ENCODE measurements around the gene SUPT5H.

Gene SUPT5H

DNA sequence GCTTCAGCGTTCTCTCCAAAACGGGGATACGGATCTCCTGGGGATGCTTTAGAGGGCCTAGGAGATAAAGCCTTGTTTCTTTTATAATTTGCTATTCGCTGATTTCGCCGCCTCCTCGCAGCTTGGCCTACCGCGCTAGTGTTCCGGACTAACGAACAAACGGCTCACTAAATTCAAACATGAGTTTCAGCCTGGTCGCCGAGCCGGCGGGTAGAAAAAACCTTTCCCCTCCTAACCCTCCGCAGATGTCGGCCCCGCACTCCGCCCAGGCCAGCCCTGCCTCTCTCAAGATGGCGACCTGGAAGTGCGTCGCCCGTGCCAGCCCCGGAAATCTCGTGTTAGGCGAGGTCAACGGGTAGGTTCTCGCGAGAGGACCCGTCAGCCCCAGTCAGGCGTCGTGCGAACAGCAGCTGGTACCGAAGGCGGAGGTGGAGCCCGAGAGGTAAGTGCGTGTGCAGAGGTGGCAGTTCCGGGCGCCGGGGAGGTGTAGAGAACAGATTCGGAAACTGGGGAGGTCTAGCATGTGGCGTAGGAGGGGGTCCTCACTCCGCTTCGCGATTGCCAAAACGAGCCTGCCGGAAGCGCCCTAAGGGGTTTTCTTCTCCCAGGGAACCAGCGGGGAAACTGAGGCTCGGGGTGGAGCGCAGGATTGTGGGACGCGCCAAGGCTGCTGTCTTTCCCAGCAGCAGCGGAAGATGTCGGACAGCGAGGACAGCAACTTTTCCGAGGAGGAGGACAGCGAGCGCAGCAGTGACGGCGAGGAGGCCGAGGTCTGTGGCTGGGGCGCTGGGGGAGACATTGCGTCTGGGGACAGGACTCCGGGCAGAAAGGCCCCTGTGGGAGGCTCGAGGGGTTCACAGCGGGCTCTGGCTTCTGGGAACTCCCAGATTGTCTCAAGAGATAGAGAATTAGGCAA is at the start of gene SUPT5H:
Gene SUPT5H, plus strand, starts transcription at position 387 of the 916 bp plus-strand sequence. Its CDS starts 309 bp downstream, at position 696.
- peak; percentile 96 for DNase-seq

DNA sequence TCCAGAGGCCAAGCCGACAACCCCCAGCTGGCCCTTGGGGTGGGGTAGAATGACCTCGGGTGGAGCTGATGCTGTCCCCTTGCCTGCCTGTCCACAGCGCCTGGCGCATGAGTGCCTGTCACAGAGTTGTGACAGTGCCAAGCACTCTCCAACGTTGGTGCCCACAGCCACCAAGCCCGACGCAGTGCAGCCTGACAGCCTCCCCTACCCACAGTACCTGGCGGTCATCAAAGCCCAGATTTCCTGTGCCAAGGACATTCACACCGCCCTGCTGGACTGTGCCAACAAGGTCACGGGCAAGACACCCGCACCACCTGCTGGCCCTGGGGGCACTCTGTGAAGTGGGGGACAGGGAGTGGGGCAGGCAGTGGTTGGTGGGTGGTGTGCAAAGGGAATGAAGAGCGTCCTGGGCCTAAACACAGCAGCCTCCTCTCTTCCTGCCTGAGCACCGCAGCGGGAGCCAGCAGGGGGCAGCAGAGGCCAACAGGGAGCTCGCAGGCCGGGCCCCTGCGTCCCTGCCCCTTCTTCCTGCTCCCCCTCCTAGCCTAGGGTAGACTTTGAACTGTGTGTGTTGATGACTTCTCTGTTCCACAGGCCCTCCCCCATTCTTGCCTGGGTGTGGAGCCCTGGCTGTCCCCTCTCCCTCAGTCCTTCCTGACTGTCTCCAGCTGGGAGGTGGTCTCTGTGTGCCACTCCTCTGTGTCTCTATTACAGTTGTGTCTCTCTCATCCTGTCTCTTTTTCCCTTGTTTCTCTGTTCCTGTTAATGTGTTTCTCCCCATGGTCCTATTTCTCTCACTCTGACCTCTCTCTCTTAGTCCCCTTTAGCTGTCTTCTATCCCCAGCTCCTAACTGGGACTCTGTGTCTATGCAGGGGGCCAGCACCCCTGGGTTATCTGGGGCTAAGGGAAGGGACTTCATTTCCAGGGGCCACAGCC is 47.8 kb upstream of the SUPT5H start:
- peak; percentile 96 for DNase-seq

DNA sequence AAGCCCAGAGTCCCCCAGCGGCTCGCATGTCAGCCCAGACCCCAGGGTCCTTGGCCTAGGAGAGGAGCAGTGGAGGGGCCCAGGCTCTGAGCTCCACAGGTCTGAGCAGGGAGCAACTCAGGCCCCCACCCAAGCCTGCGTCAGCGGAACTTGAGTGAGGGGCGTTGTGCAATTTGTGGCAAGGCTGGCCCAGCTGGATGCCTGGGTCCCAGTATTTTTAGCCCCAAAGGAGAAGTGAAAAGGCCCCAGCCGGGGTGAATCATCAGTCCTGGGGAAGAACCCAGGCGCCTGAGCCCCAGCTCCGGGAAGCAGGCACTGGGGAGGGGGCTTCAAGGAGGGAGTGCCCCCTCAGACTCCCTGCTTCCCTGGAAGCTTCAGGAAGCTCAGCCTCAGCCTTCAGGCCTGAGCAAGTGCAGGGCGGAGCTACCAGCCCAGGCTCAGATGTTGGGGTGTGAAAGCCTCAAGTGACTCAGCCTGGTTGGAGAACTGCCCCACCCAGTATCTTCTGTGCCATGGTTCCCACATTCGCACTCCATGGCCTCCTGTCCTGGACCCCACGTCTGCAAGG is 47.0 kb upstream of the SUPT5H start:
- DNase-seq = peak; percentile 53

DNA sequence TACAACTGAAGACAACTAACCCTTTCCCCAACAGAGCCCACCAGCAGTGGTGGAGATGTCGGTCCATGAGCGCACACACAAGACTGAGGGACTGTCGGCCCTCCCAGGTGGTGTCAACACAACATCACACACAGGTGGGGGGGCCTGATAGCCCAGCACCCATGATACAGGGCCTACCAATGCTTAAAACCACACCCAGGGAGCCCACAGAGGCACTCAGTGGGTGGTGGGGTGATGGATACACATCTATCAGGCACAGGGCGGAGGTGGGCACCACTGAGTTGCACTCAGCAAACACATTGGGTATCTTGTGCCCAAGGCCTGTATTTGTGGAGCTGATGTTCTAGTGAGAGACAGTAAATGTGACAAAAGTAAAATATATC is 45.7 kb upstream of the SUPT5H start:
- no peak for DNase-seq

DNA sequence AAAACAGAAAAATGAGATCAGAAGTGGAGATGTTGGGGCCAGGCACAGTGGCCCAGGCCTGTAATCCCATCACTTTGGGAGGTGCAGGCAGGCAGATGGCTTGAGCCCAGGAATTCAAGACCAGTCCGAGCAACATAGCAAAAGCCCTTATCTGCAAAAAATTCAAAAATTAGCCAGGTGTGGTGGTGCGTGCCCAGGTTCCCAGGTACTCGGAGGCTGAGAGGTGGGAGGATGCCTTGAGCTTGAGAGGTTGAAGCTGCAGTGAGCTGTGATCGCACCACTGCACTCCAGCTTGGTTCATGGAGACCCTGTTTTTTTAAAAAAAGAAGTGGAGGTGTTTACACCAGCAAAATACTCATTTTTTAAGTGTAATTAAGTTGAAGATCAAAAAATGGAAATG is 45.3 kb upstream of the SUPT5H start:
- DNase-seq = no peak

DNA sequence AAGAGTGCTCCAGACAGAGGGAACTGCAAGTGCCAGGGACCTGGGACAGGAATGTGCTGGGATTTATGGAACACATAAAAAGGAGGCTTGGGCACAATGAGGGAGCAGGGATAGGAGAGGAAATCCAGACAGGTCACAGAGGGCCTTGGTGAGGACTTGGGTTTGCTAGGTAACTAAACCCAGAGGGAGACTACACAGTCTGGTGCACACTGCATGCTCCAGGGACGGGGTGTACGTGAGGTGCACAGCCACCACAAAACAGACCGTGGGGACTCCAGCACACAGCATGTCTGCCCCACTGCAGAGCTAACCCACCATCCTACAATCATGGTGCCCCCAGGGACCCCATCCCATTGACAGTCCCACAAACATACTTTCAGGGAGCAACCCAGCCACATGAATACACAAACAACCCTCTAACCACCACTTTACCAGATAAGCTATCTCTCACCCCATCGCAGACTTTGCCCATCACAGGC is 44.3 kb upstream of the SUPT5H start:
- DNase-seq = no peak

DNA sequence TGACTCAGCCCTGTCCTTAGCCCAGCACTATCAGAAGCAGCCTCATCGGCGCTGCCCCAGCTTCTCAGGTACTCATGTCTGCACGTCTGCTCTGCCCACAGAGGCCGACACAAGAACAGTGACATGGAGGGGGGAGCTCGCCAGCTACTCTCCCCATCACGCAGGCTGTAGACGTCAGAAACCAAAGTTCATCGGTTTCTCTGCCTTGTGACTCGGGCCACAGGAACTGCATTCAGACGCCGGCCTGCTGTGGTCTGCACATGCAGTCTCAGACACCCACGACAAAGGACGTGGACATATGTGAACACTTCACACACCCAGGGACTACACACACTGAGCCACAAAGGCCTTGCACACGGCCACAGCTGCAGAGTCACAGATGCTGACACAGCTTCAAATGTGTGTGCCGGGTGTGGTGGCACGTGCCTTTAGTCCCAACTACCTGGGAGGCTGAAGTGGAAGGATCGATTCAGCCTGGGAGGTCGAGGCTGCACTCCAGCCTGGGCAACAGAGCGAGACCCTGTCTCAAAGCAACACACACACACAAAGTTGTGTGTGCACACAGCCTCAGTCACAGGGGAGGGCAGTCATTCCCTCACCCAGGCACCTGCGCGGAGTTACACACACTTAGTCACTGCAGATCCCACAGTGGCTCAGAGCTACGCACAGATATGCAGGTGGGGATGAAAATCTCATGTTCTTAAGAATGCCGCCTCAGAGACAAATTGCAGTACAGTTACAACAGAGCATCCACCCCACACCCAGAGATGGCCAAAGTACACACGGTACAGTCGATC is 43.6 kb upstream of the SUPT5H start:
- DNase-seq = peak; percentile 75

DNA sequence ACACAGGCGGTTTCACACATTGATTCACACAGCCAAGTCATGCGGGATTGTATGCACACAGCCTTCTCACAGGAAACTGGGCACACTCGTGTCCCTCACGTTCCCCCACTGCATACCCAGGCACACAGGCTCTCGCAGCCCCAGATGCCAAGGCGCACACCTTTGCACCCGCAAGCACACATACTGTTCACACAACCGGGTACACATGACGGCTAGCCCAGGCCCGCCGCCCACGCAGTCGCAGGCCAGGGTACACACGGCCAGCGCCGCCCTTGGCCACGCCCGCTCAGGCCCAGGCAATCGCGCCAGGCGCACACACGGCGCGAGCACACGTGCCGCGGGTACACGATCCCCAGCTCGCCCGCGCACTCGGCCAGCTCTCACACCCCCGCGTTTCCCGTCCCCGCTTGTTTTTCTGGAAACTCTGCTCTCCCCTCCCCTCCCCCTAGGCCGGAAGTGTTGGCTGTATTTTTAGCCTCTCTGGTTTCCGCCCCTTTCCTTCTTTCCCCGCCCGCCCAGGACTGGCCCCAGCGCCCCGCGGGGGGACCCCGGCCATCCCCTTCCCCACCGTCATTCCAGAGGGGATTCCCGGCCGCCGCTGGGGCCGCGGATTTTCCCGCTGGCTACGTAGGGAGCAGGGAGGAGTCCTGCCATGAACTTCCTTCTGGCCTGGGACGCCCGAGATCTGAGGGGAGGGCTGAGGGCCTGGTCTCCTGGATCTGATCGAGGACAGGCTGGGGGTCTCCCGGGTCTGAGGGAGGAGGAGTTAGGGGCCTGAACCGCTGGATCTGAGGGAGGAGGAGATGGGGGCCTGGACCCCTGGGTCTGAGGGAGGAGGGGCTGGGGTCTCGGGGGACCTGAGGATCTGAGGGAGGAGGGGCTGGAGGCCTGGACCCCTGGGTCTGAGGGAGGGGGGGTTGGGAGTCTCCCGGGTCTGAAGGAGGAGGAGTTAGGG is 42.8 kb upstream of the SUPT5H start:
- DNase-seq = peak; percentile 86

DNA sequence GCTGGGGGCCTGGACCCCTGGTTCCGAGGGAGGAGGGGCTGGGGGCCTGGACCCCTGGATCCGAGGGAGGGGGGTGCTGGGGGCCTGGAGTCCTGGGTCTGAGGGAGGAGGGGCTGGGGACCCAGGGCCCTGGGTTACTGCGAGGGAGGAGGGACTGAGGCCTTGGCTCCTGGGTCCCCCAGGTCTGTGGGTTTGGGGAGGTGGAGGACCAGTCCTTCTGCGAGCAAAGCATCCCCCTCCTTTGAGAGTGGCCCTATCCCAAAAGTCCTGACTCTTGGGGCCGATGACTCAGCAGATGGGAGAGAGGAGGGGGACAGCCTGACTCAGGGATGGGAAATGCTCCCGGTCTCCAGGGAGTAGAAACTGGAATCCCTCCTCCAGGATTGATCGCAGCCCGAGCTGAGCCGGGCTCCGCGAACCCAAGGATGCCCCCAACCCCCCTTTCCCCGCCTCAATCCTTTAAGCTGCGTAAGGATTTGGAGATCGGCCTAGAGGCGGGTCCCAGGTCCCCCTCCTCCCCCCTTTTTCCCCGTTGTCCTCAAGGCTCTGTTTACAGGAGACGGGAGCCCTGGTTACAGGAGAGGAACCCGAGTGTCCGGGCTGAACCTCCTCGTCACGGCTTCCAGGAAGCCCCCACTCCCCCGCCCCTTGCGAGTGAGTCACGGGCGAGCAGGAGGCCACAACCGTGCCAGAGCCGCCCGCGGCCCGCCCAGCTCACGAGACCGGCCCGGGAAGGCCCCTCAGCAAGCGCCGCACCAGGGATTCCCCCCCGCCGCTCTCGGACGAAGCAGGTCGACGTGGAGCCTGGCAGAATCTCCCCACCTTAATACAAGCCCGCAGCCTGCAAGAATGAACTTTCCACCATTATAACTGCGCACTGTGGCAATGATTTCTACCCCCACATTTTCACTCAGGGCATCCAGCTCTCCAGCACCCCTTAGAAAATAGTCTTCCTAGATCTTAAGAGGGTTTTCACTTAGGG is 41.8 kb upstream of the SUPT5H start:
- peak; percentile 98 for DNase-seq

DNA sequence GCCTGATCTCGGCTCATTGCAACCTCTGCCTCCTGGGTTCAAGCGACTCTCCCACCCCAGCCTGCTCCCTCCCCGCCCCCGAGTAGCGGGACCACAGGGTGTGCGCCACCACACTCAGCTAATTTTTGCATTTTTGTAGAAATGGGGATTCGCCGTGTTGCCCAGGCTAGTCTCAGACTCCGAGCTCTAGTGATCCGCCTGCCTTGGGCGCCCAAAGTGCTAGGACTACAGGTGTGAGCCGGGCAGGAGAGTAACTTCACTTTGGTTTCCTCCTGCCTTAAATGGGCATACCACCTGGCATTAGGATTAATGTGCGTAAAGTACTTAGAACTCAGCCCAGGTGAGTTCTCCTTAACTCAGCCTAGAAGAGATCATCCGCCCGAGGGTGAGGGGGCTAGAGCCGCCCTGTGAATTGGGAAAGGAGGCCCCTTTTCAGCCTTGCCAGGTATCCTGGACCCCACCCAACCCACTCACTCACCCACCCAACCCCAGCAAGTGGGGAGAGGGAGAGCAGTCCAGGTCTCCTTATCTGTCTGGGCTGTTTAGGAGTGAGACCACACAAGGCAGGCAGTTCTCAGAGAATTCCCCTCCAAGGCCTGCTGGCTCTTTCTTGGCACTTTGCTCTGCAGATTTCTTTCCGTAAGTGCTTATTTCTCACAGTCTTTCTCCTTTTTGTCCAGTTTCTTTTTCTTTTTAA is 40.0 kb upstream of the SUPT5H start:
- DNase-seq = no peak

DNA sequence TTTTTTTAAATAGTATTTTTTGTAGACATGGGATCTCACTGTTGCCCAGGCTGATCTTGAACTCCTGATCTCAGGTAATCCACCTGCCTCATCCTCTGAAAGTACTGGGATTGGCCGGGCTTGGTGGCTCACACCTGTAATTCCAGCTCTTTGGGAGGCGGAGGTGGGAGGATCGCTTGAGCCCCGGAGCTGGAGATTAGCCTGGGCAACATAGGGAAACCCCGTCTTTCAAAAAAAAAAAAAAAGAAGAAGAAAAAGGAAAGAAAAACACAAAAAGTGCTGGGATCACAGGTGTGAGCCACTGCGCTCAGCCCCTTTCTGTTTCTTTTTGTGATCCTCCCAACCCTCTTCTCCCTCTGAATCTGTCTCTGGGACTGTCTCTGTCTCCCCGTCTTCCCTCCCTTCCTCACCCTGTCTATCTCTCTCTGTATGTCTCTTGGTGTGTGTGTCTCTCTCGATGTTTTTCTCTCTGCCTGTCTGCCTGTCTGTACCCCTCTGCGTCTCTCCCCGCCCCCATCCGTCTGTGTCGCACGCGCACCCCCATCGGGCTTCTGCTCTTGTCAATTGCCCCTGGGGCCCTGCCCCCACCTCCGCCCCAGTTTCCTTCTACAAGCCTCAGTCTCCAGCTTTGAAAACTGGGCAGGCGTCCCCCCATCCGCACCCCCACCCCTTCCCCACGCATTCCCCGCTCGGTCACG is 39.3 kb upstream of the SUPT5H start:
- DNase-seq = peak; percentile 88

DNA sequence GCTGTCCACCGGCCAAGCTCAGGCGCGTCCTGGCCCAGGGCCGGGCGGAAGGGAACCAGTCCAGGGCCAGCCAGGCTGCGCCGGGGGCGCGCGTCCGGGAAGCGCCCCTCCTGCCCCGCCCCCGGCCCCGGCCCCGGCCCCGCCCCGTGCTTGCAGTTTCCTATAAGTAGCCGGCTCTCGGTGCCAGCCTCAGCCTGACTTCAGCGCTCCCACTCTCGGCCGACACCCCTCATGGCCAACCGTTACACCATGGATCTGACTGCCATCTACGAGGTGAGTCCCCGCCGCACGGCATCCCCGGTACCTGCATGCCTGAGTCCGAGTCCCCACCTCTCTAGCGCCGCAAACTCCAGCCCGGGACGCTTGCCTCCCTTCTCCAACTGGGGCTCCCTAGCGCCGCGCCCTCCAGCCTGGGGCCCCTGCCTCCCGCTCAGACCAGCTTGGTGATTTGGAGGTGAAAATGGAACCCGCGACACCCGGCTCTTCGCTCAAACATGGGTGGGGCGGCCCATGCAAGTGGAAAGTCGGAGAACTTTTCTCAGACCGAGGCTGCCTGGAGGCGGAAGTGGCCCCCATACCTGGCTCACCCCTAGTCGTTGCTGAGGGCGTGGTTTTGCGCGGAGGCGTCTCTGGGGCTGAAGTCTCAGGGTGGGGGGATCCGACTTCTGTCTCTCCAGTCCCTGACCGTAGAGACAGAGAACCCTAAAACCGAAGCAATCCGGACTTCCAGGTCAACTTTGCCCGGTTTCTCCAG is 38.5 kb upstream of the SUPT5H start, which contains the start of gene ZFP36:
Gene ZFP36, plus strand, starts transcription at position 192 of the 754 bp plus-strand sequence. Its CDS starts 58 bp downstream, at position 250.
- DNase-seq = peak; percentile 84

DNA sequence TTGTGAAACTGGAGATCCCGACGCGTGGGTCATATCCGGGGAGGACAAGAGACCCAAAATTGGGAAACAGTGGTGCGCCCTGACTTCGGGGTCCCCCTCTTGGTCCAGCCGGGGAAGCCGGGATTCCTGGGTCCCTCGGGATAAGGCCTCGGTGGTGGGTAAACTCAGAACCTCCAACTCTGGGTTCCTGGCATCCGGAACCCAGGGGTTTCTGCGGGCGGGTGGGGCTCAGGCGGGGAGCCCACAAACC is 38.0 kb upstream of the SUPT5H start:
- DNase-seq = no peak

DNA sequence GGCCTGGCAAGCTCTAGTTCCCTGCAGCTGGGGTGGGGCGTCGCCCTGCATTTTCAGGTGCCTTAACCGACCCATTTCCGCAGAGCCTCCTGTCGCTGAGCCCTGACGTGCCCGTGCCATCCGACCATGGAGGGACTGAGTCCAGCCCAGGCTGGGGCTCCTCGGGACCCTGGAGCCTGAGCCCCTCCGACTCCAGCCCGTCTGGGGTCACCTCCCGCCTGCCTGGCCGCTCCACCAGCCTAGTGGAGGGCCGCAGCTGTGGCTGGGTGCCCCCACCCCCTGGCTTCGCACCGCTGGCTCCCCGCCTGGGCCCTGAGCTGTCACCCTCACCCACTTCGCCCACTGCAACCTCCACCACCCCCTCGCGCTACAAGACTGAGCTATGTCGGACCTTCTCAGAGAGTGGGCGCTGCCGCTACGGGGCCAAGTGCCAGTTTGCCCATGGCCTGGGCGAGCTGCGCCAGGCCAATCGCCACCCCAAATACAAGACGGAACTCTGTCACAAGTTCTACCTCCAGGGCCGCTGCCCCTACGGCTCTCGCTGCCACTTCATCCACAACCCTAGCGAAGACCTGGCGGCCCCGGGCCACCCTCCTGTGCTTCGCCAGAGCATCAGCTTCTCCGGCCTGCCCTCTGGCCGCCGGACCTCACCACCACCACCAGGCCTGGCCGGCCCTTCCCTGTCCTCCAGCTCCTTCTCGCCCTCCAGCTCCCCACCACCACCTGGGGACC is 37.6 kb upstream of the SUPT5H start:
- peak; percentile 57 for DNase-seq

DNA sequence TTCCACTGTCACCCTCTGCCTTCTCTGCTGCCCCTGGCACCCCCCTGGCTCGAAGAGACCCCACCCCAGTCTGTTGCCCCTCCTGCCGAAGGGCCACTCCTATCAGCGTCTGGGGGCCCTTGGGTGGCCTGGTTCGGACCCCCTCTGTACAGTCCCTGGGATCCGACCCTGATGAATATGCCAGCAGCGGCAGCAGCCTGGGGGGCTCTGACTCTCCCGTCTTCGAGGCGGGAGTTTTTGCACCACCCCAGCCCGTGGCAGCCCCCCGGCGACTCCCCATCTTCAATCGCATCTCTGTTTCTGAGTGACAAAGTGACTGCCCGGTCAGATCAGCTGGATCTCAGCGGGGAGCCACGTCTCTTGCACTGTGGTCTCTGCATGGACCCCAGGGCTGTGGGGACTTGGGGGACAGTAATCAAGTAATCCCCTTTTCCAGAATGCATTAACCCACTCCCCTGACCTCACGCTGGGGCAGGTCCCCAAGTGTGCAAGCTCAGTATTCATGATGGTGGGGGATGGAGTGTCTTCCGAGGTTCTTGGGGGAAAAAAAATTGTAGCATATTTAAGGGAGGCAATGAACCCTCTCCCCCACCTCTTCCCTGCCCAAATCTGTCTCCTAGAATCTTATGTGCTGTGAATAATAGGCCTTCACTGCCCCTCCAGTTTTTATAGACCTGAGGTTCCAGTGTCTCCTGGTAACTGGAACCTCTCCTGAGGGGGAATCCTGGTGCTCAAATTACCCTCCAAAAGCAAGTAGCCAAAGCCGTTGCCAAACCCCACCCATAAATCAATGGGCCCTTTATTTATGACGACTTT is 36.8 kb upstream of the SUPT5H start:
- DNase-seq = no peak
